Body of pancreas (tissue), 4 donors: ENCODE data around the gene AK6.
A peak's percentile ranks its signal among the peaks of the same experiment; 100 is the strongest.

Experiments
- CTCF ChIP-seq, 7 experiments: fragments of 450-650 bp in 4 of 7; fragments of 200-600 bp in 3 of 7; sonication (generic) in 3 of 7; IDR thresholded peaks; one replicate each; pipeline ENCODE4 v1.5.1; 2016 to 2019; ENCODE audit warnings: antibody characterized with exemption in 7 of 7
- POLR2A ChIP-seq, 3 donors: fragments of 450-650 bp; IDR thresholded peaks; one replicate each; pipeline ENCODE4 v1.6.1; 2016; ENCODE audit warnings: antibody characterized with exemption in 3 of 3, mild to moderate bottlenecking in 2 of 3

GRCh38 chr5:69334793-69335268 lies 34.5 kb downstream of the AK6 start:
- peak; percentile 71 to 92 (median 88) for TF ChIP-seq CTCF (IDR thresholded peaks at IDR 0.05)
- peak in 1 of 3 donors; percentile 48 for TF ChIP-seq POLR2A (IDR thresholded peaks at IDR 0.05)
